Gastroesophageal sphincter (tissue), 4 donors: ENCODE measurements around the gene MTX1. TPM values are rescaled to one million over a fixed set of nuclear protein-coding genes. Genes with fewer than 3 reads are reported as not detected.
"Not testable (repeated sequence)": the region's sequence is repeated elsewhere in the genome, so short reads cannot be mapped to it uniquely, and the experiment has no call there.

Experiments
- ATAC-seq: fragments of 150-250 bp; one replicate; pipeline ENCODE4 v1.9.1; 2016; ENCODE audit warnings: mild to moderate bottlenecking, moderate library complexity
- H3K27ac ChIP-seq, 4 donors: fragments of 200-600 bp; sonication (generic) in 3 of 4; 1 replicate in 3 of 4; 2 replicates in 1 of 4; pipeline ENCODE4 v1.5.1; 2016 to 2019
- H3K27me3 ChIP-seq: fragments of 200-600 bp; sonication (generic); one replicate; pipeline ENCODE4 v1.5.1; 2019
- H3K36me3 ChIP-seq, 2 donors: fragments of 200-600 bp; sonication (generic); one replicate each; pipeline ENCODE4 v1.5.1; 2019; ENCODE audit warnings: control low read depth in 1 of 2
- H3K4me1 ChIP-seq, 3 donors: fragments of 200-600 bp; sonication (generic); 1 replicate in 2 of 3; 2 replicates in 1 of 3; pipeline ENCODE4 v1.5.1; 2016 to 2019; ENCODE audit warnings: control low read depth in 2 of 3
- H3K4me3 ChIP-seq, 2 donors: fragments of 200-600 bp; sonication (generic); one replicate each; pipeline ENCODE4 v1.5.1; 2019; ENCODE audit warnings: mild to moderate bottlenecking in 1 of 2, moderate library complexity in 1 of 2
- H3K9me3 ChIP-seq, 3 donors: fragments of 200-600 bp; sonication (generic); one replicate each; pipeline ENCODE4 v1.5.1; 2017 to 2019; ENCODE audit warnings: control low read depth in 2 of 3
- CTCF ChIP-seq, 4 experiments: fragments of 200-600 bp in 2 of 4; fragments of 450-650 bp in 2 of 4; sonication (generic) in 1 of 4; IDR thresholded peaks; one replicate each; pipeline ENCODE4 v1.5.1; 2017 to 2019; ENCODE audit warnings: antibody characterized with exemption in 4 of 4, mild to moderate bottlenecking in 2 of 4, moderate library complexity in 2 of 4
- EP300 ChIP-seq: sonication (generic); formaldehyde crosslinking; IDR thresholded peaks from one replicate; pipeline ENCODE4 v1.6.1; 2017; ENCODE audit warnings: antibody characterized with exemption, mild to moderate bottlenecking
- POLR2A ChIP-seq, 2 donors: fragments of 450-650 bp; IDR thresholded peaks; one replicate each; pipeline ENCODE4 v1.6.1; 2017; ENCODE audit warnings: antibody characterized with exemption in 2 of 2, mild to moderate bottlenecking in 2 of 2, moderate library complexity in 1 of 2
- POLR2AphosphoS5 ChIP-seq: sonication (generic); formaldehyde crosslinking; IDR thresholded peaks from one replicate; pipeline ENCODE4 v1.6.1; 2017; ENCODE audit warnings: antibody characterized with exemption
- WGBS, 2 donors: methylation state at CpG; one replicate each; pipeline ENCODE4 v1.1.5; 2018; ENCODE audit warnings: low coverage in 1 of 2; 5-methylcytosine and 5-hydroxymethylcytosine counted together
- total RNA-seq, 4 donors: library from RNA; depleted of rRNA; stranded (reverse); fragments of >200 nt; gene quantifications; one replicate each; pipeline ENCODE4 v1.1.0, GENCODE V29; 2016

Gene MTX1
- total RNA-seq, 4 donors from 2014 or later: 28.3 to 36.0 (median 32.6) TPM

- Histone ChIP-seq H3K27me3 (no peaks in the 10 kb centered on the region), H3K36me3 (peaks cover 0 to 30% of the 10 kb centered on the region in 2 donors), H3K9me3 (no peaks in the 10 kb centered on the region), H3K27ac (peak overlapping the region; percentile 92 to 100 (median 98)), H3K4me3 (peak overlapping the region; percentile 83 to 96), H3K4me1 (peaks cover 0 to 60% (median 25%) of the 10 kb centered on the region in 3 donors)
- peak; percentile 20 for ATAC-seq
- TF ChIP-seq POLR2AphosphoS5: peak; percentile 30
- TF ChIP-seq POLR2A (IDR thresholded peaks at IDR 0.05): no peak
- no peak for TF ChIP-seq EP300
- peak in 3 of 4 experiments; percentile 90 to 94 (median 93) for TF ChIP-seq CTCF (IDR thresholded peaks at IDR 0.05)
- WGBS, 2 donors: 0 to 6% methylated on average over 2 to 8 of the region's 13 CpGs
Observed at GRCh38 chr1:155206891-155207805, 1.3 kb upstream of the MTX1 start.

DNA sequence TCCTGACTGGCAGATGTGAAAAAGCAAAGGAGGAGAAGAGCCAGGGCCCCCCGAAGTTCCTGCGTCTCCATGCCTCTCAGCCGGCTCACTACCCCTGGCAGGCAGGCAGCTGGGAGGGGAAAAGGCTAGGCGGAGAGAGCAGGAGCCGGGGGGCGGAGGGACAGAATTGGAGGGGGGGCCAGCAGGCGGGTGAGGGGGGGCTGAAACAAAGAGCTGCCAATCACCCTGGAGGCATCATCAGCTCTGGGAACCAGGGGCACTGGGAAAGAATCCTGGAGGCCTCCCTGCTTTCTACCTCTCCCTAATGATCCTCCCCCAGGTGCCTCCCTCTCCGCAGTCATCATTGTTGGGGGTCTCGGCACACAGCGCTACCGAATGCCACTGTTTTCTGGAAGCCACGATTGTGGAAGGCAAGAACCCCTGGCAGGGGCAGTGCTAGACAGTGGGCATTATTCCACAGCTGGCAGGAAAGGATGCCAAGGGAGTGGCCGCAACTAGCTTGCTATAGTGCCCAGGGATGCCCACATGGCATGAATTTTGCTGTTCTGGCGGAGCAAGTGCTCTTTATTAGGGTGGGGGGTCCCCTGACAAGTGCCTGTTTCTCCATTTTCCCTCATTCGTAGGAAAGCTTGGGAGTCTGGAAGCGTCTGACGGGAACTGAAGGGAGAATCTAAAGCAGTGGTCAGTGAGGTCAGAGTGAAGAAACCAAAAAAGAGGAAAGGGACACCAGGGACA is 522 bp upstream of the MTX1 start, which contains the start of gene THBS3:
TSS of gene THBS3 (minus strand) at position 92 of the 735 bp plus-strand sequence. CDS start at position 71, 21 bp downstream.
- Histone ChIP-seq H3K9me3 (no peaks in the 10 kb centered on the region), H3K27me3 (no peaks in the 10 kb centered on the region), H3K4me1 (peaks cover 0 to 60% (median 25%) of the 10 kb centered on the region in 3 donors), H3K27ac (peak within 1 kb of the TSS; percentile 92 to 100 (median 98)), H3K4me3 (peak within 1 kb of the TSS; percentile 83 to 96), H3K36me3 (peaks cover 0 to 29% of the 10 kb centered on the region in 2 donors)
- 10 to 12% methylated on average over 5 to 7 of the region's 17 CpGs for WGBS, 2 donors
- TF ChIP-seq CTCF (IDR thresholded peaks at IDR 0.05): no peak
- no peak for TF ChIP-seq POLR2A (IDR thresholded peaks at IDR 0.05)
- no peak for TF ChIP-seq POLR2AphosphoS5
- no peak for TF ChIP-seq EP300
- ATAC-seq: peak; percentile 1

DNA sequence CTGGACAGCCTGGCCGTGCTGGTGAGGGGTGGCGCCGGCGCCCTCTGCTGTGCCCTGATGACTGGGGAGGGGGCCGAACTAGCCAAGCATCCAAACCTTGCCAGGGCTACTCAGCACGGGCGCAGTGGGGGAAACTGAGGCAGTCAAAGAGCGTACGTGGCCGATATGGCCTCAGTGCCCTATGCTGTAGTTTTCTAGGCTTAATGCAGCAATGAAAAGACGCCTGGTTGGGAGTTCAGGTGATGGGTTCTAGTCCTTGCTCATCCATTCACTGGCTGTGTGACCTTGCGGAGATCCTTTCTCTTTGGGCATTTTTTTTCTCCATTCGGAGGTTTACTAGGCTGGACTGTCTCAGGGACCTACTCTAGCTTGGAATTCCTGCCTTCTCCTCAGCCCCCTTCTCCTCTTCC is 822 bp downstream of the MTX1 start:
- Histone ChIP-seq H3K27me3 (no peaks in the 10 kb centered on the region), H3K27ac (peak overlapping the region; percentile 92 to 100 (median 98)), H3K4me3 (peak overlapping the region; percentile 83 to 96), H3K9me3 (no peaks in the 10 kb centered on the region), H3K4me1 (peaks cover 0 to 60% (median 25%) of the 10 kb centered on the region in 3 donors), H3K36me3 (peaks cover 0 to 29% of the 10 kb centered on the region in 2 donors)
- no peak for ATAC-seq
- WGBS, 2 donors: 0 to 12% methylated on average over 1 to 6 of the region's 13 CpGs
- no peak for TF ChIP-seq POLR2A (IDR thresholded peaks at IDR 0.05)
- TF ChIP-seq POLR2AphosphoS5: no peak
- TF ChIP-seq CTCF (IDR thresholded peaks at IDR 0.05): no peak
- no peak for TF ChIP-seq EP300

- H3K9me3 ChIP-seq: no peaks in the 10 kb centered on the region
- H3K4me1 ChIP-seq: peaks cover 0 to 53% (median 25%) of the 10 kb centered on the region in 3 donors
- TF ChIP-seq EP300: no peak
- TF ChIP-seq CTCF (IDR thresholded peaks at IDR 0.05): no peak
- no peak for TF ChIP-seq POLR2AphosphoS5
- no peak for TF ChIP-seq POLR2A (IDR thresholded peaks at IDR 0.05)
- peaks cover 0 to 32% of the 10 kb centered on the region in 2 donors for H3K36me3 ChIP-seq
- WGBS, 2 donors: 66 to 71% methylated on average over 1 to 3 of the region's 4 CpGs
- no peak overlapping the region for H3K4me3 ChIP-seq
- ATAC-seq: no peak
- peak overlapping the region in 2 of 4 donors; percentile 54 to 99 for H3K27ac ChIP-seq
- no peaks in the 10 kb centered on the region for H3K27me3 ChIP-seq
Observed at GRCh38 chr1:155210314-155211104, 2.0 kb downstream of the MTX1 start.

DNA sequence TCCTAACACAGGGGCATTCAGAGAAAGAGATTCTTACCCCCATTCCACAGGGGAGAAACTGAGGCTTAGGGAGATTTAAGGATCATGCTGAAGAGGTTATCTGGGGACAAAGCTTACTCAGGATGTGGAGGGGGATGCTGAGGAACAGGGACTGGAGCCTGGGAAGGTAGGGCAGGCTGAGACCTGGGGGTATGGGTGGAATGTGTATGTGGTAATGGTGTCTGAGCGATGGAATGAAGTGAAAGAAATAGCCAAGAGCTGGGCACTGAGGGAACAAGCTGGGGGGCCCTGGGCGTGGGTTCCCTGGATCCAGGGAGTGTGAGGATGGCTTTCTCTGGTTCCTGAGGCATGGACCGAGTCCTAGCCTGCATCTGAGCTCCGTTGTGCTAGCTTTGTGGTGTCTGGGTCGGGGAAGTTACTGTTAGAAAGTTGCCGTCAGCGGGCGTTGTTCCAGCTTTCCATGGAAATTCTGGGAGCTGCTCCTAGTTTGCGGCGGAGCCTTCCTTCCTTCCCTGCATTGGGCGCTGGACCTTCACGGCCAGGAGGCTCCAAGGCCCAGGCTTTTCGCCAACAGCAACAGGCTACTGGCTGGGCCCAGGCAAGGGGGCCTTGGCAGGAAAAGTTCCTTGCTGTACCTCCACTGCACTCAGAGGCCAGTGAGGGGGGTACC is 3.0 kb downstream of the MTX1 start:
- H3K27me3 ChIP-seq, H3K4me3 ChIP-seq, H3K9me3 ChIP-seq, ATAC-seq: not testable (repeated sequence)
- WGBS, 2 donors: 63 to 100% methylated on average over 1 to 2 of the region's 13 CpGs
- peaks cover 0 to 40% of the 10 kb centered on the region in 2 donors for H3K36me3 ChIP-seq
- H3K27ac ChIP-seq: peak overlapping the region in 3 of 4 donors; percentile 5 to 54 (median 32)
- H3K4me1 ChIP-seq: peaks cover 0 to 44% (median 19%) of the 10 kb centered on the region in 3 donors

DNA sequence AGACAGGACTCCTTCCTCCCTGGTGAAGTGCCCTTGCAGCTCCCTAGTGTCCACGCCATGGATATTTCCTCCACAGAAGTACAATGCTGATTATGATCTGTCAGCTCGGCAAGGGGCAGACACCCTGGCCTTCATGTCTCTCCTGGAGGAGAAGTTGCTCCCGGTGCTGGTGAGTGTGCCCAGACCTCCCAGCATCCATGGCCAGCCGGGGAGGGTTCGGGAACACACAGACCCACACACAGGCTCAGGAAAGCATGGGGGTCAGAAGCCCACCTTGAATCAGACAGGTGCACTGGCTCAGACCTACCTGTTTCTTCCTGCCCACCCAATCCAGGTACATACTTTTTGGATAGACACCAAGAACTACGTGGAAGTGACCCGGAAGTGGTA is 3.6 kb downstream of the MTX1 start:
- not testable (repeated sequence) for H3K9me3 ChIP-seq, H3K4me3 ChIP-seq, ATAC-seq, H3K27me3 ChIP-seq
- Histone ChIP-seq H3K27ac (peak overlapping the region in 2 of 4 donors; percentile 5 to 32), H3K4me1 (peaks cover 0 to 39% (median 17%) of the 10 kb centered on the region in 3 donors), H3K36me3 (peaks cover 0 to 40% of the 10 kb centered on the region in 2 donors)
- WGBS, 2 donors: no CpG with 5 or more reads among the region's 7 CpGs

GRCh38 chr1:155214702-155215101 is 6.2 kb downstream of the MTX1 start:
- peaks cover 0 to 28% (median 1%) of the 10 kb centered on the region in 3 donors for H3K4me1 ChIP-seq
- H3K9me3 ChIP-seq, H3K4me3 ChIP-seq, H3K27me3 ChIP-seq, ATAC-seq, H3K27ac ChIP-seq: not testable (repeated sequence)
- 71% methylated on average over 1 of the region's 10 CpGs; no CpG with 5 or more reads in 1 of the 2 donors for WGBS, 2 donors
- peaks cover 0 to 40% of the 10 kb centered on the region in 2 donors for H3K36me3 ChIP-seq
